ENCODE measurements around the gene GALC. TPM values are rescaled to one million over a fixed set of nuclear protein-coding genes. Genes with fewer than 3 reads are reported as not detected.

GALC gene
- total RNA-seq, 1 experiment from 2014 or later, result 0.18 TPM

DNA sequence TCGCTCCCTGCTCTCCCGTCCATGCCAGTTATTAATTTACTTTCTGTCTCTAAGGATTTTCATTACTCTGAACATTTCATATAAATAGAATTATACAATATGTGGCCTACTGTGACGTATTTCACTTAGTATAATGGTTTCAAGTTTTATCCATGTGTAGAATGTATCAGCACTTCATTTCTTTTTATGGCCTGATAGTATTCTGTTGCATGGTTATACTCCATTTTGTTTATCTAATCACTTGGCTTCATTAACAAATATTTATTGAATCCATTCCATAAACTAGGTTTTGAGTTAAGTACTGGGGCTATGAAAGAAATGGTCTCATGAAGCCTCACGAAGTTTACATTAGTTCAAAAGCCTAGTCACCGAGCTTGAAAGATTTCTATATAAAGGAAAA lies 19.5 kb upstream of the GALC start:
- intact Hi-C loops (cut with micrococcal nuclease), result loop anchor here (2.0 to 10.0 kb wide), 3 partner anchors 68 to 452 kb away; no protein-coding TSS in a partner anchor
- TF ChIP-seq EZH2 (IDR thresholded peaks at IDR 0.05; ENCODE audit: low read length, unreplicated experiment) (no peak), EZH2phosphoT487 (IDR thresholded peaks at IDR 0.05; ENCODE audit: borderline replicate concordance, low read length) (no peak)
- TF ChIP-seq, protein P1, sequence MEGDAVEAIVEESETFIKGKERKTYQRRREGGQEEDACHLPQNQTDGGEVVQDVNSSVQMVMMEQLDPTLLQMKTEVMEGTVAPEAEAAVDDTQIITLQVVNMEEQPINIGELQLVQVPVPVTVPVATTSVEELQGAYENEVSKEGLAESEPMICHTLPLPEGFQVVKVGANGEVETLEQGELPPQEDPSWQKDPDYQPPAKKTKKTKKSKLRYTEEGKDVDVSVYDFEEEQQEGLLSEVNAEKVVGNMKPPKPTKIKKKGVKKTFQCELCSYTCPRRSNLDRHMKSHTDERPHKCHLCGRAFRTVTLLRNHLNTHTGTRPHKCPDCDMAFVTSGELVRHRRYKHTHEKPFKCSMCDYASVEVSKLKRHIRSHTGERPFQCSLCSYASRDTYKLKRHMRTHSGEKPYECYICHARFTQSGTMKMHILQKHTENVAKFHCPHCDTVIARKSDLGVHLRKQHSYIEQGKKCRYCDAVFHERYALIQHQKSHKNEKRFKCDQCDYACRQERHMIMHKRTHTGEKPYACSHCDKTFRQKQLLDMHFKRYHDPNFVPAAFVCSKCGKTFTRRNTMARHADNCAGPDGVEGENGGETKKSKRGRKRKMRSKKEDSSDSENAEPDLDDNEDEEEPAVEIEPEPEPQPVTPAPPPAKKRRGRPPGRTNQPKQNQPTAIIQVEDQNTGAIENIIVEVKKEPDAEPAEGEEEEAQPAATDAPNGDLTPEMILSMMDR (conservative IDR thresholded peaks at IDR 0.05; ENCODE audit: low read depth, low read length), result no peak
- no peaks in the 10 kb centered on the region for H4K20me1 ChIP-seq (ENCODE audit: low read length)
- no peaks in the 10 kb centered on the region for H3K9me2 ChIP-seq (replicated peaks; ENCODE audit: low read length)
- H3F3A ChIP-seq (ENCODE audit: low read length, unreplicated experiment), result no peaks in the 10 kb centered on the region
- no peaks in the 10 kb centered on the region for H3K27me3 ChIP-seq (ENCODE audit: low read length)
- no peak overlapping the region for H3K27ac ChIP-seq (ENCODE audit: low read length)
- ChIA-PET POLR2A (ENCODE audit: unreplicated experiment) (no interaction called here), CTCF (no interaction called here)
- no peak overlapping the region for H3K4me2 ChIP-seq (ENCODE audit: low read length)
- ATAC-seq (no peak), DNase-seq (no peak)
- no peak overlapping the region for H3K9ac ChIP-seq (ENCODE audit: low read length)
- H2AFZ ChIP-seq (ENCODE audit: low read length), result no peak overlapping the region
- no peaks in the 10 kb centered on the region; the same call in 1 of the 2 replicates for H3K4me1 ChIP-seq (ENCODE audit: insufficient read depth, low read length)
- H3K36me3 ChIP-seq (ENCODE audit: low read depth, low read length), result no peaks in the 10 kb centered on the region
- no peaks in the 10 kb centered on the region for H3K9me3 ChIP-seq (ENCODE audit: low read length)
- H3K79me2 ChIP-seq (ENCODE audit: low read length), result no peaks in the 10 kb centered on the region
- no peak overlapping the region for H3K4me3 ChIP-seq (ENCODE audit: low read length)
- BruUV-seq (replicated peaks), result no TSS peak

DNA sequence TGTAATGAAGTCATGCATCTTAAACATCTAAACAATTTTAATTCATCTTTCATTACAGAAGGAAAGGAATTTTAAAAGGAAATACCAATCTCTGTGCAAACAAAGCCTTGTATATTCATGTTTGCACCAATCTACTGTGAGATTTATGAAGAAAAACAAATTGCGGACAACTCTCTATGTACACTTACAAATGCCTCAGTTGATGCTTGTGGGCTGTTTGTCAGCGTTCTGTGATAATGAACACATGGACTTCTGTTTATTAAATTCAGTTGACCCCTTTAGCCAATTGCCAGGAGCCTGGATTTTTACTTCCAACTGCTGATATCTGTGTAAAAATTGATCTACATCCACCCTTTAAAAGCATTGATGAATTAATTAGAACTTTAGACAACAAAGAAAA lies 17.3 kb upstream of the GALC start:
- Histone ChIP-seq H3K9ac (ENCODE audit: low read length) (no peak overlapping the region), H3K79me2 (ENCODE audit: low read length) (no peaks in the 10 kb centered on the region), H3K4me2 (ENCODE audit: low read length) (no peak overlapping the region), H3K9me2 (replicated peaks; ENCODE audit: low read length) (no peaks in the 10 kb centered on the region), H4K20me1 (ENCODE audit: low read length) (no peaks in the 10 kb centered on the region), H3K27ac (ENCODE audit: low read length) (no peak overlapping the region), H3K4me1 (ENCODE audit: insufficient read depth, low read length) (no peaks in the 10 kb centered on the region; the same call in 1 of the 2 replicates), H3K27me3 (ENCODE audit: low read length) (no peaks in the 10 kb centered on the region), H3F3A (ENCODE audit: low read length, unreplicated experiment) (no peaks in the 10 kb centered on the region), H3K9me3 (ENCODE audit: low read length) (no peaks in the 10 kb centered on the region), H3K4me3 (ENCODE audit: low read length) (no peak overlapping the region), H2AFZ (ENCODE audit: low read length) (no peak overlapping the region), H3K36me3 (ENCODE audit: low read depth, low read length) (no peaks in the 10 kb centered on the region)
- ATAC-seq (no peak), DNase-seq (no peak)
- TF ChIP-seq, protein P1 (conservative IDR thresholded peaks at IDR 0.05; ENCODE audit: low read depth, low read length), result no peak
- TF ChIP-seq EZH2 (IDR thresholded peaks at IDR 0.05; ENCODE audit: low read length, unreplicated experiment) (no peak), EZH2phosphoT487 (IDR thresholded peaks at IDR 0.05; ENCODE audit: borderline replicate concordance, low read length) (no peak)
- no TSS peak for BruUV-seq (replicated peaks)
- POLR2A ChIA-PET (ENCODE audit: unreplicated experiment), result no interaction called here
- CTCF ChIA-PET, result no interaction called here
- intact Hi-C loops (cut with micrococcal nuclease), result loop anchor here (2.0 to 10.0 kb wide), 2 partner anchors 20 to 454 kb away; no protein-coding TSS in a partner anchor

DNA sequence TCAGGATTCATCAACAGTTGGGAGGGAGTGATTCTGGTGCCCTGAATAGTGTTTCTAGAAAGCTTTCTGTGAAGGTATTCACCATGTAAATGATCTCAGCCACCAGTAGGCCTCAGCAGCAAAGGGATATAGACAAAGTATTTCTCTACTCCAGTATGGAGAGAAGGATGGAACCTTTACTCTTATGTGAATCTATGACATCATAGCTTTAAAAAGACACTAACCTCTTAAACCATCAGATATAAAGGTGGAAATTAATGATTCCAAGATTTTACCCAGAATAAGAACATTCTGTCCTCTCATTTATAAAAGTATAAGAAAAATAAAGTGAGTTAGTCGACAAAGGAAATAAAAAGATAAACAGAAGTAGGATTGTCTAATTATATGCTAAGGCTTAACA lies 16.5 kb upstream of the GALC start:
- no peak overlapping the region for H3K4me2 ChIP-seq (ENCODE audit: low read length)
- ATAC-seq (no peak), DNase-seq (no peak)
- H2AFZ ChIP-seq (ENCODE audit: low read length), result no peak overlapping the region
- BruUV-seq (replicated peaks), result no TSS peak
- H3K9me3 ChIP-seq (ENCODE audit: low read length), result no peaks in the 10 kb centered on the region
- no peak for TF ChIP-seq EZH2 (IDR thresholded peaks at IDR 0.05; ENCODE audit: low read length, unreplicated experiment)
- TF ChIP-seq, protein P1 (conservative IDR thresholded peaks at IDR 0.05; ENCODE audit: low read depth, low read length), result no peak
- no peak for TF ChIP-seq EZH2phosphoT487 (IDR thresholded peaks at IDR 0.05; ENCODE audit: borderline replicate concordance, low read length)
- no peaks in the 10 kb centered on the region for H3K79me2 ChIP-seq (ENCODE audit: low read length)
- no peak overlapping the region for H3K9ac ChIP-seq (ENCODE audit: low read length)
- no peak overlapping the region for H3K4me3 ChIP-seq (ENCODE audit: low read length)
- H3K27me3 ChIP-seq (ENCODE audit: low read length), result no peaks in the 10 kb centered on the region
- no peaks in the 10 kb centered on the region; the same call in 1 of the 2 replicates for H3K4me1 ChIP-seq (ENCODE audit: insufficient read depth, low read length)
- H3K9me2 ChIP-seq (replicated peaks; ENCODE audit: low read length), result no peaks in the 10 kb centered on the region
- intact Hi-C loops (cut with micrococcal nuclease), result no loop called here
- no peak overlapping the region for H3K27ac ChIP-seq (ENCODE audit: low read length)
- no peaks in the 10 kb centered on the region for H4K20me1 ChIP-seq (ENCODE audit: low read length)
- no peaks in the 10 kb centered on the region for H3K36me3 ChIP-seq (ENCODE audit: low read depth, low read length)
- no peaks in the 10 kb centered on the region for H3F3A ChIP-seq (ENCODE audit: low read length, unreplicated experiment)
- ChIA-PET CTCF (no interaction called here), POLR2A (ENCODE audit: unreplicated experiment) (no interaction called here)

Measured in PC-3 (cell line).